GM23338 (cell line): ENCODE data around the gene ADCY1. TPM values are rescaled to one million over a fixed set of nuclear protein-coding genes. Genes with fewer than 3 reads are reported as not detected.

Source experiments
- ATAC-seq: fragments of 200-7000 bp; cut with Tn5 transposase; 3 replicates; pipeline ENCODE4 v1.9.1; 2020
- DNase-seq: peaks from one replicate; pipeline ENCODE4 v3.0.0-alpha.2; 2015; ENCODE audit warnings: low spot score
- H2AFZ ChIP-seq: fragments of 200-600 bp; sonication (generic); 2 replicates; pipeline ENCODE4 v1.8.0; 2016; ENCODE audit warnings: antibody characterized with exemption, mild to moderate bottlenecking, moderate library complexity
- H3F3A ChIP-seq: fragments of 200-600 bp; sonication (generic); replicated peaks from 2 replicates; pipeline ENCODE4 v1.8.0; 2017; ENCODE audit warnings: antibody characterized with exemption, mixed run types, low read depth
- H3K27ac ChIP-seq: fragments of 200-600 bp; sonication (generic); 2 replicates; pipeline ENCODE4 v1.6.1; 2016; ENCODE audit warnings: low read depth
- H3K27me3 ChIP-seq: fragments of 200-600 bp; sonication (generic); 2 replicates; pipeline ENCODE4 v1.8.0; 2016; ENCODE audit warnings: mild to moderate bottlenecking, mixed run types, moderate library complexity; ENCODE audit not compliant: insufficient read depth
- H3K36me3 ChIP-seq: fragments of 200-600 bp; sonication (generic); 2 replicates; pipeline ENCODE4 v1.8.0; 2016; ENCODE audit warnings: mild to moderate bottlenecking; ENCODE audit not compliant: insufficient read depth
- H3K4me1 ChIP-seq: fragments of 200-600 bp; sonication (generic); 2 replicates; pipeline ENCODE4 v1.8.0; 2016; ENCODE audit warnings: mild to moderate bottlenecking, moderate library complexity; ENCODE audit not compliant: insufficient read depth
- H3K4me2 ChIP-seq: fragments of 200-600 bp; sonication (generic); 2 replicates; pipeline ENCODE4 v1.7.1; 2017; ENCODE audit warnings: mixed run types
- H3K4me3 ChIP-seq: fragments of 200-600 bp; sonication (generic); 2 replicates; pipeline ENCODE4 v1.6.1; 2016; ENCODE audit warnings: mixed run types
- H3K79me2 ChIP-seq: fragments of 200-600 bp; sonication (generic); replicated peaks from 2 replicates; pipeline ENCODE4 v1.8.0; 2017; ENCODE audit warnings: mild to moderate bottlenecking; ENCODE audit not compliant: insufficient read depth
- H3K9me2 ChIP-seq: fragments of 200-600 bp; sonication (generic); 2 replicates; pipeline ENCODE4 v1.8.0; 2017; ENCODE audit not compliant: insufficient read depth
- H4K20me1 ChIP-seq: fragments of 200-600 bp; sonication (generic); replicated peaks from 2 replicates; pipeline ENCODE4 v1.8.0; 2017; ENCODE audit warnings: mild to moderate bottlenecking; ENCODE audit not compliant: insufficient read depth
- H3K27ac Mint-ChIP-seq: 2 replicates; pipeline ENCODE4 v1.8.0; 2020; ENCODE audit warnings: inconsistent platforms, mild to moderate bottlenecking, moderate library complexity, mixed read lengths
- H3K27me3 Mint-ChIP-seq: 3 replicates; pipeline ENCODE4 v1.8.0; 2022; ENCODE audit warnings: low read depth, mild to moderate bottlenecking, moderate library complexity, mixed read lengths, inconsistent platforms; ENCODE audit not compliant: insufficient read depth, poor library complexity
- H3K36me3 Mint-ChIP-seq: 3 replicates; pipeline ENCODE4 v1.8.0; 2021; ENCODE audit warnings: low read depth, mild to moderate bottlenecking, inconsistent platforms, moderate library complexity, mixed read lengths
- H3K4me1 Mint-ChIP-seq: 3 replicates; pipeline ENCODE4 v1.8.0; 2020; ENCODE audit warnings: mild to moderate bottlenecking, inconsistent platforms, mixed read lengths
- H3K4me3 Mint-ChIP-seq: 3 replicates; pipeline ENCODE4 v1.8.0; 2021; ENCODE audit warnings: moderate library complexity, mild to moderate bottlenecking, inconsistent platforms, mixed read lengths
- H3K9me3 Mint-ChIP-seq: 3 replicates; pipeline ENCODE4 v1.8.0; 2020; ENCODE audit warnings: moderate library complexity, mild to moderate bottlenecking, inconsistent platforms, mixed read lengths
- CREB1 ChIP-seq: fragments of 250-450 bp; sonication (Bioruptor Pico); IDR thresholded peaks from 2 replicates; pipeline ENCODE4 v1.5.0; 2020; ENCODE audit warnings: low read depth, mild to moderate bottlenecking, moderate library complexity
- EZH2 ChIP-seq: fragments of 200-600 bp; sonication (generic); IDR thresholded peaks from one replicate; pipeline ENCODE4 v1.8.0; 2017; ENCODE audit warnings: antibody characterized with exemption, mild to moderate bottlenecking, low read depth; ENCODE audit not compliant: unreplicated experiment
- EZH2phosphoT487 ChIP-seq: fragments of 200-600 bp; sonication (generic); IDR thresholded peaks from one replicate; pipeline ENCODE4 v1.8.1; 2018; ENCODE audit warnings: antibody characterized with exemption; ENCODE audit not compliant: unreplicated experiment
- JUNB ChIP-seq: IDR thresholded peaks from one replicate; pipeline ENCODE4 v1.6.1; 2016; ENCODE audit warnings: antibody characterized with exemption; ENCODE audit not compliant: unreplicated experiment
- NANOG ChIP-seq: IDR thresholded peaks from 2 replicates; pipeline ENCODE4 v1.6.1; 2016; ENCODE audit warnings: antibody characterized with exemption, borderline replicate concordance
- POLR2AphosphoS5 ChIP-seq: IDR thresholded peaks from 2 replicates; pipeline ENCODE4 v1.6.1; 2016; ENCODE audit warnings: antibody characterized with exemption, low read depth
- STAT1 ChIP-seq: IDR thresholded peaks from one replicate; pipeline ENCODE4 v1.6.1; 2016; ENCODE audit warnings: antibody characterized with exemption; ENCODE audit not compliant: unreplicated experiment
- ZNF114 ChIP-seq: fragments of 250-450 bp; sonication (Bioruptor Pico); IDR thresholded peaks from 2 replicates; pipeline ENCODE4 v1.5.0; 2020; ENCODE audit warnings: mild to moderate bottlenecking, moderate library complexity
- ZNF331 ChIP-seq: fragments of 250-450 bp; sonication (Bioruptor Pico); IDR thresholded peaks from 2 replicates; pipeline ENCODE4 v1.5.0; 2020; ENCODE audit warnings: low read depth, mild to moderate bottlenecking, moderate library complexity
- polyA plus RNA-seq: library from polyadenylated mRNA; unstranded; fragments of >200 nt; fragmentation: Nextera tagmentation; extraction: Ambion mirVana; gene quantifications from 2 replicates; pipeline ENCODE4 v1.2.1, GENCODE V29; 2016
- total RNA-seq: library from RNA; depleted of rRNA; stranded (reverse); fragments of >200 nt; shearing (Covaris generic); gene quantifications from 2 replicates; pipeline ENCODE4 v1.2.3, GENCODE V29; 2014
- TF ChIP-seq, protein P1 (sequence below): IDR thresholded peaks from 2 replicates; pipeline ENCODE4 v1.6.1; 2016; ENCODE audit warnings: antibody characterized with exemption
- TF ChIP-seq, protein P2 (sequence below): fragments of 250-450 bp; sonication (Bioruptor Pico); IDR thresholded peaks from 2 replicates; pipeline ENCODE4 v1.5.0; 2020; ENCODE audit warnings: mild to moderate bottlenecking, moderate library complexity
- TF ChIP-seq, protein P3 (sequence below), 2 experiments: fragments of 200-600 bp in 1 of 2; sonication (generic) in 1 of 2; conservative IDR thresholded peaks; 2 replicates each; pipeline versions ENCODE4 v1.5.1 to v1.6.1; 2016 to 2017; ENCODE audit warnings: antibody characterized with exemption in 2 of 2, low read depth in 2 of 2, mild to moderate bottlenecking in 2 of 2, moderate library complexity in 1 of 2
- TF ChIP-seq, protein P4 (sequence below): IDR thresholded peaks from one replicate; pipeline ENCODE4 v1.6.1; 2018; ENCODE audit warnings: antibody characterized with exemption; ENCODE audit not compliant: unreplicated experiment

ADCY1 gene
- total and polyA plus RNA-seq, 2 experiments from 2014 or later, result 2.3 to 18.7 TPM

DNA sequence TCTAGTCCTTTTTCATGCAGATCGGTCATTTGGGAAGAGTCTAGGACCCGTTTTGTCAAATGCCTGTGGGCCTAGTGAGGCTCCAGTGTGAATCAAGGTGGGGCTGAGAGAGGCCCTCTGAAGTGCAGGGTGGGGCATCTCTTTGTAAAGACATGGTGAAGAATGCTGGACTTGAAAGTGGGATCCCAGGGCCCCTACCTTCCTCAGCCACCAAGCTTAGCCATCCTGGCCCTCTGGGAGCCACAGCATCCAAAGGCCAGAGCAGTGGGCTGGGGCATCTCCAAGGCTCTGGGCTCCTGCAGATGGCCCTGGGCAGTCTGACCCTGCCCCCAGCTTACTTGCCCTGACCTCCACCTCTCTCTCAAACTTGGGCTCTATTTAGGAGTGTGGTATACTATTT lies 78.5 kb downstream of the ADCY1 start:
- no peaks in the 10 kb centered on the region for H3F3A ChIP-seq
- peaks cover 19% of the 10 kb centered on the region for H3K36me3 Mint-ChIP-seq
- H3K27me3 ChIP-seq, result no peaks in the 10 kb centered on the region
- H3K4me1 Mint-ChIP-seq, result no peaks in the 10 kb centered on the region
- peaks cover 6% of the 10 kb centered on the region for H3K27me3 Mint-ChIP-seq
- no peaks in the 10 kb centered on the region for H3K36me3 ChIP-seq
- H3K9me2 ChIP-seq, result no peaks in the 10 kb centered on the region
- no peak for TF ChIP-seq ZNF331 (CRISPR knock-in tag)
- TF ChIP-seq ZNF114 (CRISPR knock-in tag), result no peak
- no peak for TF ChIP-seq CREB1
- TF ChIP-seq, protein P1, sequence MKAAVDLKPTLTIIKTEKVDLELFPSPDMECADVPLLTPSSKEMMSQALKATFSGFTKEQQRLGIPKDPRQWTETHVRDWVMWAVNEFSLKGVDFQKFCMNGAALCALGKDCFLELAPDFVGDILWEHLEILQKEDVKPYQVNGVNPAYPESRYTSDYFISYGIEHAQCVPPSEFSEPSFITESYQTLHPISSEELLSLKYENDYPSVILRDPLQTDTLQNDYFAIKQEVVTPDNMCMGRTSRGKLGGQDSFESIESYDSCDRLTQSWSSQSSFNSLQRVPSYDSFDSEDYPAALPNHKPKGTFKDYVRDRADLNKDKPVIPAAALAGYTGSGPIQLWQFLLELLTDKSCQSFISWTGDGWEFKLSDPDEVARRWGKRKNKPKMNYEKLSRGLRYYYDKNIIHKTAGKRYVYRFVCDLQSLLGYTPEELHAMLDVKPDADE, result no peak
- TF ChIP-seq, protein P2, sequence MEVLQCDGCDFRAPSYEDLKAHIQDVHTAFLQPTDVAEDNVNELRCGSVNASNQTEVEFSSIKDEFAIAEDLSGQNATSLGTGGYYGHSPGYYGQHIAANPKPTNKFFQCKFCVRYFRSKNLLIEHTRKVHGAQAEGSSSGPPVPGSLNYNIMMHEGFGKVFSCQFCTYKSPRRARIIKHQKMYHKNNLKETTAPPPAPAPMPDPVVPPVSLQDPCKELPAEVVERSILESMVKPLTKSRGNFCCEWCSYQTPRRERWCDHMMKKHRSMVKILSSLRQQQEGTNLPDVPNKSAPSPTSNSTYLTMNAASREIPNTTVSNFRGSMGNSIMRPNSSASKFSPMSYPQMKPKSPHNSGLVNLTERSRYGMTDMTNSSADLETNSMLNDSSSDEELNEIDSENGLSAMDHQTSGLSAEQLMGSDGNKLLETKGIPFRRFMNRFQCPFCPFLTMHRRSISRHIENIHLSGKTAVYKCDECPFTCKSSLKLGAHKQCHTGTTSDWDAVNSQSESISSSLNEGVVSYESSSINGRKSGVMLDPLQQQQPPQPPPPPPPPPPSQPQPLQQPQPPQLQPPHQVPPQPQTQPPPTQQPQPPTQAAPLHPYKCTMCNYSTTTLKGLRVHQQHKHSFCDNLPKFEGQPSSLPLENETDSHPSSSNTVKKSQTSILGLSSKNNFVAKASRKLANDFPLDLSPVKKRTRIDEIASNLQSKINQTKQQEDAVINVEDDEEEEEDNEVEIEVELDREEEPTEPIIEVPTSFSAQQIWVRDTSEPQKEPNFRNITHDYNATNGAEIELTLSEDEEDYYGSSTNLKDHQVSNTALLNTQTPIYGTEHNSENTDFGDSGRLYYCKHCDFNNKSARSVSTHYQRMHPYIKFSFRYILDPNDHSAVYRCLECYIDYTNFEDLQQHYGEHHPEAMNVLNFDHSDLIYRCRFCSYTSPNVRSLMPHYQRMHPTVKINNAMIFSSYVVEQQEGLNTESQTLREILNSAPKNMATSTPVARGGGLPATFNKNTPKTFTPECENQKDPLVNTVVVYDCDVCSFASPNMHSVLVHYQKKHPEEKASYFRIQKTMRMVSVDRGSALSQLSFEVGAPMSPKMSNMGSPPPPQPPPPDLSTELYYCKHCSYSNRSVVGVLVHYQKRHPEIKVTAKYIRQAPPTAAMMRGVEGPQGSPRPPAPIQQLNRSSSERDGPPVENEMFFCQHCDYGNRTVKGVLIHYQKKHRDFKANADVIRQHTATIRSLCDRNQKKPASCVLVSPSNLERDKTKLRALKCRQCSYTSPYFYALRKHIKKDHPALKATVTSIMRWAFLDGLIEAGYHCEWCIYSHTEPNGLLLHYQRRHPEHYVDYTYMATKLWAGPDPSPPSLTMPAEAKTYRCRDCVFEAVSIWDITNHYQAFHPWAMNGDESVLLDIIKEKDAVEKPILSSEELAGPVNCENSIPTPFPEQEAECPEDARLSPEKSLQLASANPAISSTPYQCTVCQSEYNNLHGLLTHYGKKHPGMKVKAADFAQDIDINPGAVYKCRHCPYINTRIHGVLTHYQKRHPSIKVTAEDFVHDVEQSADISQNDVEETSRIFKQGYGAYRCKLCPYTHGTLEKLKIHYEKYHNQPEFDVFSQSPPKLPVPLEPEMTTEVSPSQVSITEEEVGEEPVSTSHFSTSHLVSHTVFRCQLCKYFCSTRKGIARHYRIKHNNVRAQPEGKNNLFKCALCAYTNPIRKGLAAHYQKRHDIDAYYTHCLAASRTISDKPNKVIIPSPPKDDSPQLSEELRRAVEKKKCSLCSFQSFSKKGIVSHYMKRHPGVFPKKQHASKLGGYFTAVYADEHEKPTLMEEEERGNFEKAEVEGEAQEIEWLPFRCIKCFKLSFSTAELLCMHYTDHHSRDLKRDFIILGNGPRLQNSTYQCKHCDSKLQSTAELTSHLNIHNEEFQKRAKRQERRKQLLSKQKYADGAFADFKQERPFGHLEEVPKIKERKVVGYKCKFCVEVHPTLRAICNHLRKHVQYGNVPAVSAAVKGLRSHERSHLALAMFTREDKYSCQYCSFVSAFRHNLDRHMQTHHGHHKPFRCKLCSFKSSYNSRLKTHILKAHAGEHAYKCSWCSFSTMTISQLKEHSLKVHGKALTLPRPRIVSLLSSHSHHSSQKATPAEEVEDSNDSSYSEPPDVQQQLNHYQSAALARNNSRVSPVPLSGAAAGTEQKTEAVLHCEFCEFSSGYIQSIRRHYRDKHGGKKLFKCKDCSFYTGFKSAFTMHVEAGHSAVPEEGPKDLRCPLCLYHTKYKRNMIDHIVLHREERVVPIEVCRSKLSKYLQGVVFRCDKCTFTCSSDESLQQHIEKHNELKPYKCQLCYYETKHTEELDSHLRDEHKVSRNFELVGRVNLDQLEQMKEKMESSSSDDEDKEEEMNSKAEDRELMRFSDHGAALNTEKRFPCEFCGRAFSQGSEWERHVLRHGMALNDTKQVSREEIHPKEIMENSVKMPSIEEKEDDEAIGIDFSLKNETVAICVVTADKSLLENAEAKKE (CRISPR knock-in tag), result no peak
- TF ChIP-seq STAT1, result no peak
- no peak for TF ChIP-seq NANOG
- no peak for TF ChIP-seq EZH2
- TF ChIP-seq POLR2AphosphoS5, result no peak
- no peak for TF ChIP-seq JUNB
- TF ChIP-seq, protein P3, sequence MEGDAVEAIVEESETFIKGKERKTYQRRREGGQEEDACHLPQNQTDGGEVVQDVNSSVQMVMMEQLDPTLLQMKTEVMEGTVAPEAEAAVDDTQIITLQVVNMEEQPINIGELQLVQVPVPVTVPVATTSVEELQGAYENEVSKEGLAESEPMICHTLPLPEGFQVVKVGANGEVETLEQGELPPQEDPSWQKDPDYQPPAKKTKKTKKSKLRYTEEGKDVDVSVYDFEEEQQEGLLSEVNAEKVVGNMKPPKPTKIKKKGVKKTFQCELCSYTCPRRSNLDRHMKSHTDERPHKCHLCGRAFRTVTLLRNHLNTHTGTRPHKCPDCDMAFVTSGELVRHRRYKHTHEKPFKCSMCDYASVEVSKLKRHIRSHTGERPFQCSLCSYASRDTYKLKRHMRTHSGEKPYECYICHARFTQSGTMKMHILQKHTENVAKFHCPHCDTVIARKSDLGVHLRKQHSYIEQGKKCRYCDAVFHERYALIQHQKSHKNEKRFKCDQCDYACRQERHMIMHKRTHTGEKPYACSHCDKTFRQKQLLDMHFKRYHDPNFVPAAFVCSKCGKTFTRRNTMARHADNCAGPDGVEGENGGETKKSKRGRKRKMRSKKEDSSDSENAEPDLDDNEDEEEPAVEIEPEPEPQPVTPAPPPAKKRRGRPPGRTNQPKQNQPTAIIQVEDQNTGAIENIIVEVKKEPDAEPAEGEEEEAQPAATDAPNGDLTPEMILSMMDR (conservative IDR thresholded peaks at IDR 0.05; ENCODE audit: low read depth in 2 of 2), result no peak
- TF ChIP-seq, protein P4, sequence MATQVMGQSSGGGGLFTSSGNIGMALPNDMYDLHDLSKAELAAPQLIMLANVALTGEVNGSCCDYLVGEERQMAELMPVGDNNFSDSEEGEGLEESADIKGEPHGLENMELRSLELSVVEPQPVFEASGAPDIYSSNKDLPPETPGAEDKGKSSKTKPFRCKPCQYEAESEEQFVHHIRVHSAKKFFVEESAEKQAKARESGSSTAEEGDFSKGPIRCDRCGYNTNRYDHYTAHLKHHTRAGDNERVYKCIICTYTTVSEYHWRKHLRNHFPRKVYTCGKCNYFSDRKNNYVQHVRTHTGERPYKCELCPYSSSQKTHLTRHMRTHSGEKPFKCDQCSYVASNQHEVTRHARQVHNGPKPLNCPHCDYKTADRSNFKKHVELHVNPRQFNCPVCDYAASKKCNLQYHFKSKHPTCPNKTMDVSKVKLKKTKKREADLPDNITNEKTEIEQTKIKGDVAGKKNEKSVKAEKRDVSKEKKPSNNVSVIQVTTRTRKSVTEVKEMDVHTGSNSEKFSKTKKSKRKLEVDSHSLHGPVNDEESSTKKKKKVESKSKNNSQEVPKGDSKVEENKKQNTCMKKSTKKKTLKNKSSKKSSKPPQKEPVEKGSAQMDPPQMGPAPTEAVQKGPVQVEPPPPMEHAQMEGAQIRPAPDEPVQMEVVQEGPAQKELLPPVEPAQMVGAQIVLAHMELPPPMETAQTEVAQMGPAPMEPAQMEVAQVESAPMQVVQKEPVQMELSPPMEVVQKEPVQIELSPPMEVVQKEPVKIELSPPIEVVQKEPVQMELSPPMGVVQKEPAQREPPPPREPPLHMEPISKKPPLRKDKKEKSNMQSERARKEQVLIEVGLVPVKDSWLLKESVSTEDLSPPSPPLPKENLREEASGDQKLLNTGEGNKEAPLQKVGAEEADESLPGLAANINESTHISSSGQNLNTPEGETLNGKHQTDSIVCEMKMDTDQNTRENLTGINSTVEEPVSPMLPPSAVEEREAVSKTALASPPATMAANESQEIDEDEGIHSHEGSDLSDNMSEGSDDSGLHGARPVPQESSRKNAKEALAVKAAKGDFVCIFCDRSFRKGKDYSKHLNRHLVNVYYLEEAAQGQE, result no peak
- TF ChIP-seq EZH2phosphoT487, result no peak
- no peaks in the 10 kb centered on the region for H3K79me2 ChIP-seq
- H3K27ac Mint-ChIP-seq, result no peak overlapping the region
- H2AFZ ChIP-seq, result no peak overlapping the region
- no peak overlapping the region for H3K4me2 ChIP-seq
- no peak for ATAC-seq
- H3K9me3 Mint-ChIP-seq, result no peaks in the 10 kb centered on the region
- no peaks in the 10 kb centered on the region for H3K4me1 ChIP-seq
- no peaks in the 10 kb centered on the region for H4K20me1 ChIP-seq
- H3K4me3 ChIP-seq, result no peak overlapping the region
- no peak overlapping the region for H3K27ac ChIP-seq
- H3K4me3 Mint-ChIP-seq, result no peak overlapping the region
- DNase-seq, result no peak
